ENCODE results near the gene NCF2.

The NCF2 gene

GRCh38 chr1:183611021-183611420, 20.8 kb upstream of the NCF2 start:
- DNase-seq = no peak

- DNase-seq = peak; percentile 6
Observed at GRCh38 chr1:183609759-183610452, 19.6 kb upstream of the NCF2 start.

DNA sequence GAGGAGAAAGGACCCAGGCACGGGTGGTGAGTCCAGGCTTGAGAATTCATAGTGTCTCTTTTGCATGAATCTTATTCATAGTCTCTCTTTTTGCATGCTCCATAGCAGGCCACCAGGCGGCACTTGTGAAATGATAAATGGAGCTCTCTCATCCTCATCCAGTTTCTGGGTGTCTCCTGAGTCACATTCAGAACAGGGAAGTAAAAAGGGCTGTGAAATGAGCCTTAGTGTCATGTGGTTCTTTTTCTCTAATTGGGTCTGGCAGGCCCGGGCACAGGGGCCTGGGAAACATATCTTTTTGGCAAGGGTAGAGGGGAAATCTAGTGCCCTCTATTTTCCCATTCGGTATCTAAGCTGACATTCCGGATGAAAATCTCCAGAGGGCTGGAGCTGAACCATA, 19.1 kb upstream of the NCF2 start:
- DNase-seq = no peak

DNA sequence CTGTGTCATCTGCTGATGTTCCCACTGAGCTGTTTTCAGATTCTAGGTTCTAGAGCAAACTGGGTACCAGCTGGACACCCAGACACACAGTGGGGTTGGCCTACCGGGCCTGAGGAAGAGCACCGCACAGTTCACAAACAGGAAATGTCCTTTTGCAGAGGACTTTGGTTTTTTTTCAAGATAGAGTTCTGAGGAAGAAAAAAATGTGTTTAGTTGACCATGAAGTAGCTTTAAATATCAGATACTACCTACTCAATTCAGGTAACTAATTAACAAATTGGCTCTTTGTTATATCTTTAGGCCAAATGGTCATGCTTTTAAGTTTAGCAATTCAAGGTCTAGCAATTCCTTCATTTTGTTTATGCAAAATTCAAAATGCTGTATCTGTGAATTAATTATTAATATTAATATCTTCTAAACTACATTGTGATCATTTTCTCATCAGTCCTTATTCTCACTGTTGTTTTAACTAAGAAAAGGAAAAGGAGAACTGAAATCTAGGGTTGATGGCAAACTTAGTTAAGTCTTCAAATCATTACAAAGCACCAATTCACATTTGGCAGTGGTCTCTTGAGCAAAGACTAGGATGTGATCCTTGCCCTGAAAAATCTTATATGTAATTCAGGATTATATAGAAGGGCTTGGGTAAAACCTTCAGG, 17.2 kb upstream of the NCF2 start:
- DNase-seq = no peak

- DNase-seq = no peak
Observed at GRCh38 chr1:183605904-183606303, 15.6 kb upstream of the NCF2 start.

DNA sequence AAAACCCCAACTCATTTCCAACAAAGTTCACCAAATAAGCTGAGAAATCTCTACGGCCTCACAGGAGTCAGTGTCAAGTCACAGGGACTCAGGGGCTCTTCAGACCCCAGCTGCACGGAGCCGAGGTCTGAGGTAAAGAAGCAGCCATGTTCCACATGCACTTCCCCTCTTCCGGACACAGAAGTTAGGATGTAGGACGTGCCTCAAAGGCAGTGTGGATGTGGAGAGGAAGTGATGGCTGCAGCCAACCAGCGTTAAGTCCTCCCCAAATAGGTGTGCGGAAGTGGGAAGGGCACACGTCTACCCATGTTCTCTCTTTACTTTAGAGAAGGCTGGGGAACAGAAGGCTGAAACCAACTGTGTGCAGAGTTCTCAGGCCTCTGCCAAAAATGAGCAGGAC, 14.6 kb upstream of the NCF2 start:
- no peak for DNase-seq

DNA sequence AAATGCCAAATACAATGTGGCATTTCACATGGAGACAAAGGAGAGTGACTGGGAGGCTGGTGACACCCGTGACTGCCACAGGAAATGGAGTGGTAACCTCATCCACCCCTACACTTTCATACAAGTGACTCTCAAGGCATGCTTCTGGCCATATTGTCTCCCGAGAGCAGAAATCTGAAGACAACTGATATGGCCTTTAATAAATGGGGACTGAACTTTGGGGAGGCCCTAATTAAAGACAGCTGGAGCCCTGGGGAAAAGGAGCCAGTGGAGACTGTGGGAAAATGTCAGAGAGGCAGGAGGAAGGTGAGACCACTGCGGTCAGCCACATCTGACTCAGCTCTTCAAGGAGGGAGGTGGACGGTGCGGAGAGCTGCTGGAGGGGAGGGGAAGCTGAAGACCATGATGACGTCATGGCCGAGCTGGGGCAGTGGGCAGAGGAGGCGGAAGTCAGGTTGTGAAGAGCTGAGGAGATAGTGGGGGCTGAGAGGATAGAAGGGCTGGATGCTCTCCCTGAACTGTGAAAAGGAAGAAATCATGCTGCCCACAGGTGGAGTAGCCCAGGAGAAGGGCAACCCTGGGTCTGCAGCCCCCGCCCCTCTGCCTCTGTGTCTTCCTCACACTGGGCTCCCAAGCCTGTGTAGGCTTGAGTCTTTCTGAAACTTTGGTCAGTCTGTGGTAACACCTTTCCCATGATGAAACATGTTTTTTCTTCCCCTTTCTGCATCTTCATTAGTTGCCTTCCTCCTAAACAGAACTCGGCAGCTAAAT, 14.0 kb upstream of the NCF2 start:
- DNase-seq = no peak

- no peak for DNase-seq
Observed at GRCh38 chr1:183602510-183602909, 12.3 kb upstream of the NCF2 start.

DNA sequence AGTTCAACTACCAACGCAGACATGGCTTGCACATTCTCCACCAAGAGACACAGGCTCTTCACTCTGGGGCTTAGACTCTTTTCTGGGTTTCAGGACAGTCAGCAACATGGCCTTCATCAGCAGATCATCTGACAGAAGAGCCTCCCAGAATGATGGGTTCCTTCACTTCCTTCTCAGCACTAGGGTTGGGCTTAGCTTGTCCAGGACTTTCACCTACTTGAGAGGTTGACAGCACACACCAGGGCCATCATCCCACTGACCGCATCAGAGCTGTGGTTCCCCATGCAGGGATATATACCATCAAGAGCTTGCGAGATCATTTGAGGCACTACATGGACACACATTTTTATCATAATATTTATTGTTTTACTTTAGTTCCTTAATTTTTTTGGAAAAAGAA, 10.4 kb upstream of the NCF2 start:
- no peak for DNase-seq

- DNase-seq = no peak
Observed at GRCh38 chr1:183600136-183600535, 9.9 kb upstream of the NCF2 start.

- DNase-seq = no peak
Observed at GRCh38 chr1:183598386-183598785, 8.1 kb upstream of the NCF2 start.

DNA sequence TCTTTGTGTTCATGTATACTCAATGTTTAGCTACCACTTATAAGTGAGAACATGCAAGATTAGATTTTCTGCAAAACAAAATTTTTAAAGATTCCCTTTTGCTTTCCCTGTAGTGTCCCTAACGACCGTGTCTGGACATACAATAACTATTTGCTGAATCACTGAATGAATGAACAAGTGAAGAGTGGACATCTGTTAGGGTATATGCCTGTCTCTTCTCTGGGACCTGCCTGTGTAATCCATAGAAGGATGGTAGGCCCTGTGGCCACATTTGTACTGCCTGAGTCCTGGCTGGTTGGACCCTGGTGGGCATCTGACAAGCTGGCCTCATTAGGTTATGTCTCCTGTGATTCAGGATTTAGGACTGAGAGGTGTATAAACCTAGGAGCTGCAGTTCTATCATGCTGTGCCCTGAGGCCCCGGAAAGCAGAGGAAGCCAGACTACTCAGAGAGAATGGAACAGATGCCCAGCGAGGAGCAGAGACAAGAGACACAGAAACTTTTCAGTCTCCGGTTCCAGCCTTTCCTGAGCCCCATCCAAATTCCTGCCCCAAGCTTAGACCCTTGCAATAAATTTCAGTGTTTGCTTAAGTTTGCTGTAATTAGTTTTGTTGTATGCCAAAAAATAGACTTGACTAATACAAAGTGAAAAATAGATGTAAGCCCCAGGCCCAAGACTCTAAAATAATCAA, 7.5 kb upstream of the NCF2 start:
- no peak for DNase-seq

DNA sequence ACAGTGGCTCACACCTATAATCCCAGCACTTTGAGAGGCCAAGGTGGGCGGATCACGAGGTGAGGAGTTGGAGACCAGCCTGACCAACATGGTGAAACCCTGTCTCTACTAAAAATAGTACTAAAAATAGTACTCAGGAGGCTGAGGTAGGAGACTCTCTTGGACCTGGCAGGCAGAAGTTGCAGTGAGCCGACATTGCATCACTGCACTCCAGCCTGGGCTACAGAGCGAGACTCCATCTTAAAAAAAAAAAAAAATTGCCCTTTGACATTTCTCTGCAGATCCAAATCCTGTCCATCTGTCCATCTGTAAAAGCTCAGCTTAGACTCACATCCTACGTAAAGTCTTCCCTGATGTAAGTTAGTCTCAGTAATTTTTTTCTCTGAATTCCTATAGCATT, 6.2 kb upstream of the NCF2 start:
- no peak for DNase-seq

GRCh38 chr1:183595537-183595936, 5.3 kb upstream of the NCF2 start:
- no peak for DNase-seq

DNA sequence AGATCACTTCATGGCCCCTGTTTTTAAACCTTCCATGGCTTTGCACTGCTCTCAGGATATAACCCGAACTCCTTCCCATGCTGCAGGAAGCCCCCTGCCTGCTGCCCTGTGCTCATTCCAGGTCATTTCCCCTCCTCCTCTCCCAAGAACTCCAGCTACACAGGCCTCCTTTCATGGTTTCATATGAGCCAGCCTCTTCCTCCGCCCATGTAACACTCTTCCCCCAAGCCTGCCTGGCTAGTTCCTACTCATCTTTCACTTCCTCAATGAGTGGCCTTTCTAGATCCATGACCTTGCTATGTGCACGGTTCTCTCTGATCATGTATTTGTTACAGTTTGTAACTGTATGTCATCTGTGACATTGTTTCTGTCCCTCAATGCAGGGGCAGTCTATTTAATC, 3.1 kb upstream of the NCF2 start:
- DNase-seq = no peak

GRCh38 chr1:183592733-183593132, 2.5 kb upstream of the NCF2 start:
- no peak for DNase-seq

- no peak for DNase-seq
Observed at GRCh38 chr1:183589874-183590243, 400 bp downstream of the NCF2 start.

- no peak for DNase-seq
Observed at GRCh38 chr1:183589384-183589783, 875 bp downstream of the NCF2 start.

GRCh38 chr1:183588827-183589226, 1.4 kb downstream of the NCF2 start:
- DNase-seq = no peak

DNA sequence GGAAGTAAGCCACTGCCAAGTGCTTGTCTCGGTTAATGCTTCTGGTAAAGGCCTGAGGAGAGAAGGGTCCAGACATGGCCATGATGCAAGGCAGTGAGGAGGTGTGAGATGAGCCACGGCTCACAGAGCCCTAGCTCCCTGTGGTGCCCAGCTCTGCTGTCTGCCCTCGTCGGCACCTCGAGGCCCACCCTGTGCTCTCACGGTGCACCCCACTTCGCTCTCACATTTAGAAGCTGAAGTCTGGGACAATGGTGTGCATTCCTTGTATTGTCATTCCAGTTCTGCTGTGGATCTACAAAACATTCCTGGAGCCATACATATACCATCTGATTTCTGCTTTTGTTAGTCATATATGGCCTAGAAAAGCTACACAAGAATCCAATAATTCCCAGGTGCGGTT, 3.3 kb downstream of the NCF2 start:
- no peak for DNase-seq

DNA sequence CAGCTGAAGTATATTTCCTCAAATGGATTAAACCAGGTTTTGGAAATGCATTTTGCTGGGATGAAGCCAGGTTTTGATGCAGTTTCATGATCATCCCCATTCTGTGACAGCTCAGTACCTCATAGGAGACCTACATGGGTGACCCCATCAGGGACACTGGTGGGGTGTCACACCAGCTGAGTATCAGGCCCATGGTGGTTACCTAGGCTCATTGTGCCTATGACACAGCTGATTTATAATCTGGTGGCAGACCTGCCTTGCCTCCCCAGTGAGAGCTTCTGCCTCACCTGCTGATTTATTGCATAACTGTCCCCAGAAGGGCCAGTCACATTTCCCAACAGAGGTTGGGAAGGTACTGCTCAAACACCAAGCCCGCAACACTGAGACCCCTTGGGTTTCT, 3.8 kb downstream of the NCF2 start:
- no peak for DNase-seq

DNA sequence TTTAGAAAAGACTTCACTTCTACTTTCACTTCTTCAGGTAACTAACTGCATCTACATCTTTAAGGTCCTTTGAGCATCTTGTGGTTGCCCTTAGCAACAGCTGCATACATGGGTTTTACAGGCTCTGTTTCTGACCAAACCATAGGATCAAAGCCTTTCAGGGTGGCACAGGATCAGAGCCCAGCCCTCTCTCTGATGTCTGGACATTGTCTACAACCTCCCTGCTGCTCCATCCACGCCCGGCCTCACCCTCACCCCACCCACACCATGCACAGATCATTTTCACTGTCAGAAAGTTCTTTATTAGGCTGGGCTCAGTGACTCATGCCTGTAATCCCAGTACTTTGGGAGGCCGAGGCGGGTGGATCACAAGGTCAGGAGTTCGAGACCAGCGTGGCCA, 5.2 kb downstream of the NCF2 start:
- no peak for DNase-seq

DNA sequence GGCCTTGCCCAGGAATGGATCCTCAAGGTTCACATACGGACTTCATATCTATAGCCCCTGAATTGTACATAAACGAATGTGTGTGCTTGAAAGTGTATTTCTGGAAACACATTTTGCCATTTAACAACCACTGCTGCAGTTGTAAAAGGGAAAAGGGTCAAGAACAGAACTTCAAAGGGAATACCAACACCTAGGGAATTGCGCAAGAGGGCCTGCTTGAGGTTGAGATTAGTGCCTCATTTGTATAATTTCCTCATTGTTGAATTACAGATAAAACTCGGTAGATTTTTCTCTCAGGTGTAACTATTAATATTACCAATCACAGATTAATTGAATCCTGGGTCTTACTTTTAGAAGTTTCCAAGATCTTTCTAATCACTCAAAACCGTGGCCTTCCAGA, 6.1 kb downstream of the NCF2 start:
- no peak for DNase-seq

- no peak for DNase-seq
Observed at GRCh38 chr1:183583466-183583865, 6.8 kb downstream of the NCF2 start.

All from NCI-H1105 treated with DMSO at 0.1 percent for 48 hours (cell line).